IMR-90 (cell line): ENCODE measurements around the gene KCNK18. TPM values are rescaled to one million over a fixed set of nuclear protein-coding genes. Genes with fewer than 3 reads are reported as not detected.

Experiments
- ATAC-seq: fragments of 200-7000 bp; cut with Tn5 transposase; 2 replicates; pipeline ENCODE4 v1.9.1; 2020; ENCODE audit warnings: low read depth, mild to moderate bottlenecking, moderate library complexity
- BruUV-seq: library from RNA; stranded (reverse); fragments of 400-500 nt; replicated peaks from 2 replicates; lab custom pipeline; 2021; lab: Mats Ljungman, UMichigan
- CTCF ChIA-PET: fragments of 300-600 bp; formaldehyde crosslinking; extraction: SDS; loops from one replicate; lab custom pipeline; 2021; ENCODE audit warnings: antibody characterized with exemption; lab: Yijun Ruan, JAX
- POLR2A ChIA-PET: fragments of 300-600 bp; sonication (Branson Sonifier 250); formaldehyde crosslinking; loops from one replicate; lab custom pipeline; 2022; ENCODE audit warnings: antibody characterized with exemption; ENCODE audit not compliant: unreplicated experiment; lab: Charles Lee
- DNase-seq: peaks from one replicate; pipeline ENCODE4 v3.0.0; 2013
- H2AFZ ChIP-seq: replicated peaks from 2 replicates; pipeline ENCODE3; 2013; ENCODE audit warnings: low read length, mild to moderate bottlenecking; ENCODE audit not compliant: poor library complexity
- H2AK5ac ChIP-seq: 2 replicates; pipeline ENCODE4 v1.6.1; 2013; ENCODE audit warnings: low read depth, low read length, inconsistent platforms
- H2AK9ac ChIP-seq: replicated peaks from 2 replicates; pipeline ENCODE3; 2013; ENCODE audit warnings: mild to moderate bottlenecking, low read depth, low read length, moderate library complexity; ENCODE audit not compliant: poor library complexity
- H2BK120ac ChIP-seq: 2 replicates; pipeline ENCODE4 v1.6.1; 2013; ENCODE audit warnings: low read depth, low read length, inconsistent platforms
- H2BK15ac ChIP-seq: 3 replicates; pipeline ENCODE4 v1.6.1; 2013; ENCODE audit warnings: low read depth, low read length, inconsistent platforms
- H2BK20ac ChIP-seq: 2 replicates; pipeline ENCODE4 v1.6.1; 2013; ENCODE audit warnings: low read depth, mild to moderate bottlenecking, inconsistent platforms, low read length, moderate library complexity
- H2BK5ac ChIP-seq: 2 replicates; pipeline ENCODE4 v1.6.1; 2013; ENCODE audit warnings: mild to moderate bottlenecking, low read depth, low read length, inconsistent platforms; ENCODE audit not compliant: poor library complexity, severe bottlenecking
- H3K14ac ChIP-seq: replicated peaks from 2 replicates; pipeline ENCODE4 v1.6.1; 2013; ENCODE audit warnings: low read depth, low read length, inconsistent platforms
- H3K18ac ChIP-seq: 2 replicates; pipeline ENCODE4 v1.6.1; 2013; ENCODE audit warnings: low read depth, low read length, control low read depth
- H3K23ac ChIP-seq: 2 replicates; pipeline ENCODE4 v1.6.1; 2013; ENCODE audit warnings: low read depth, low read length, inconsistent platforms
- H3K27ac ChIP-seq: 2 replicates; pipeline ENCODE4 v1.5.1; 2013; ENCODE audit warnings: mild to moderate bottlenecking, control low read depth, low read length; ENCODE audit not compliant: insufficient read depth
- H3K27me3 ChIP-seq: 2 replicates; pipeline ENCODE4 v1.6.1; 2013; ENCODE audit warnings: low read length; ENCODE audit not compliant: control insufficient read depth, insufficient read depth
- H3K36me3 ChIP-seq: 2 replicates; pipeline ENCODE4 v1.6.1; 2013; ENCODE audit warnings: low read length, mixed read lengths; ENCODE audit not compliant: control insufficient read depth, insufficient read depth
- H3K4ac ChIP-seq: 2 replicates; pipeline ENCODE4 v1.6.1; 2013; ENCODE audit warnings: low read depth, low read length, inconsistent platforms
- H3K4me1 ChIP-seq: 2 replicates; pipeline ENCODE4 v1.6.1; 2013; ENCODE audit warnings: low read length, mixed read lengths; ENCODE audit not compliant: control insufficient read depth, insufficient read depth
- H3K4me2 ChIP-seq: 2 replicates; pipeline ENCODE4 v1.6.1; 2013; ENCODE audit warnings: low read depth, mild to moderate bottlenecking, control low read depth, low read length, moderate library complexity
- H3K4me3 ChIP-seq: 2 replicates; pipeline ENCODE4 v1.5.1; 2013; ENCODE audit warnings: low read depth, mild to moderate bottlenecking, control low read depth, low read length, moderate library complexity; ENCODE audit not compliant: insufficient read depth
- H3K56ac ChIP-seq: 2 replicates; pipeline ENCODE4 v1.6.1; 2013; ENCODE audit warnings: low read length, inconsistent platforms; ENCODE audit not compliant: insufficient read depth; ENCODE audit errors: extremely low read depth
- H3K79me1 ChIP-seq, 2 experiments: 2 replicates each; pipeline ENCODE4 v1.6.1; 2013; ENCODE audit warnings: low read length in 2 of 2, inconsistent platforms in 1 of 2, low read depth in 1 of 2
- H3K9ac ChIP-seq: 2 replicates; pipeline ENCODE4 v1.6.1; 2013; ENCODE audit warnings: low read depth, low read length, control low read depth
- H3K9me1 ChIP-seq: 2 replicates; pipeline ENCODE4 v1.6.1; 2013; ENCODE audit warnings: low read length, inconsistent platforms; ENCODE audit not compliant: insufficient read depth
- H3K9me3 ChIP-seq: 2 replicates; pipeline ENCODE4 v1.6.1; 2013; ENCODE audit warnings: low read length; ENCODE audit not compliant: control insufficient read depth, insufficient read depth
- H4K20me1 ChIP-seq: 2 replicates; pipeline ENCODE4 v1.6.1; 2013; ENCODE audit warnings: low read length, inconsistent platforms; ENCODE audit not compliant: insufficient read depth
- H4K5ac ChIP-seq: 2 replicates; pipeline ENCODE4 v1.6.1; 2013; ENCODE audit warnings: mild to moderate bottlenecking, low read depth, low read length, control low read depth
- H4K8ac ChIP-seq, 2 experiments: 2 replicates each; pipeline ENCODE4 v1.6.1; 2013; ENCODE audit warnings: low read depth in 2 of 2, low read length in 2 of 2, control low read depth in 1 of 2, inconsistent platforms in 1 of 2
- H4K91ac ChIP-seq: 2 replicates; pipeline ENCODE4 v1.6.1; 2013; ENCODE audit warnings: low read depth, low read length, inconsistent platforms; ENCODE audit not compliant: insufficient read depth
- CTCF ChIP-seq: conservative IDR thresholded peaks from 2 replicates; pipeline ENCODE4 v1.5.1; 2012; ENCODE audit warnings: mild to moderate bottlenecking, low read depth, low read length, improper control_type of control experiment
- MAFK ChIP-seq: IDR thresholded peaks from 2 replicates; pipeline ENCODE4 v1.6.1; 2012; ENCODE audit warnings: low read depth, low read length, improper control_type of control experiment
- NFE2L2 ChIP-seq: fragments of 150-350 bp; IDR thresholded peaks from 2 replicates; pipeline ENCODE4 v1.6.1; 2016; ENCODE audit warnings: low read depth, mild to moderate bottlenecking, low read length
- RFX5 ChIP-seq: IDR thresholded peaks from 2 replicates; pipeline ENCODE4 v1.8.0; 2012; ENCODE audit warnings: low read depth, mild to moderate bottlenecking, low read length, moderate library complexity
- whole genome bisulfite sequencing, 2 experiments: methylation state at CpG; one replicate each; pipeline versions ENCODE4 v1.1.5 to v1.1.7; 2013; ENCODE audit warnings: missing lambda C conversion rate in 2 of 2; ENCODE audit not compliant: insufficient read length in 1 of 2; ENCODE audit errors: extremely low coverage in 2 of 2; 5-methylcytosine and 5-hydroxymethylcytosine counted together
- dilution Hi-C: fragments of 300-500 bp; cut with HindIII; formaldehyde crosslinking; loops from one replicate; pipeline ENCODE4 v1.14.3; 2018; ENCODE audit warnings: low sequenced_read_pairs; ENCODE audit not compliant: unreplicated experiment
- in situ Hi-C: fragments of 300-500 bp; cut with MboI; formaldehyde crosslinking; loops from 3 replicates; pipeline ENCODE4 v1.14.3; 2019; ENCODE audit warnings: low sequenced_read_pairs, inconsistent platforms, mixed read lengths
- intact Hi-C: fragments of 100-400 bp; cut with micrococcal nuclease; formaldehyde crosslinking; loops from 2 replicates; pipeline ENCODE4 v1.10.0; 2022
- polyA plus RNA-seq, 3 experiments: library from polyadenylated mRNA; depleted of rRNA; stranded (reverse); fragments of >200 nt; gene quantifications; 2 replicates each; pipeline ENCODE4 v1.2.3, GENCODE V29; 2012; ENCODE audit warnings: low replicate concordance in 1 of 3
- total RNA-seq: library from RNA; depleted of rRNA; stranded (reverse); fragments of >200 nt; gene quantifications from 2 replicates; pipeline ENCODE4 v1.2.3, GENCODE V29; 2012

The KCNK18 gene
- total and polyA plus RNA-seq, 2 of the 4 experiments (the other 2 are of a cell fraction): not detected

DNA sequence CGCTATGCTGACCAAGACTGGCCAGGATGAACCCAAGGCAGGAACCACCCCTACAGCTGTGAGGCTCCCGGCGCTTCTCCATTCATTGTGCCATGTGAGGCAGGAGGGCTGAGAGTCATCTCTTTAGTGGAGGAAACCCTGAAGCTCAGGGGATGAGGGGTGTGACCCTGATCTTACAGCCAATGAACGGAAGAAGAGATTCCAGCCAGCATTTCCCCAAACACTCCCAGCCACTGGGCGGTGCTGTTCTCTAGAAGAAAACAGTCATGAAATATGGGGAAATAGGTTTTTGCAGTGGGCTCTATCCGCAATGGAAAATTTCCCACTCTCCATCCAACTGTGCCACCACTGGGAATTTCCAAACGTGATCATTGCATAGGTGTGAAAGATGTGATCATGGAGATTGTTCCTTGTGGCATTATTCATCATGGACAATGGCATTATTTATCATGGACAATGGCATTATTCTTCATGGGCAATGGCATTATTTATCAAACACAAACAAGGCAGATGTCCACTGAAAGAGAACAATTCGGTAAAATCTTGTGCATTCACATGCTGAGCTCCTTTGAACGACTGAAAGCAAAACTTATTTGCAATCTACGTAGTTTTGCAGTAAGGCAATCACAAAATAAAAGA lies 29.6 kb downstream of the KCNK18 start:
- H3K4me3 ChIP-seq: no peak overlapping the region

More for the DNA sequence above, 29.6 kb downstream of the KCNK18 start:
- Histone ChIP-seq H2BK5ac (no peak overlapping the region), H3K23ac (no peak overlapping the region), H4K91ac (no peak overlapping the region), H3K36me3 (no peaks in the 10 kb centered on the region), H4K8ac (no peak overlapping the region), H3K14ac (no peak overlapping the region), H3K4me2 (no peak overlapping the region), H3K4ac (no peak overlapping the region), H3K9me3 (no peaks in the 10 kb centered on the region), H3K18ac (no peak overlapping the region), H2AFZ (no peak overlapping the region), H3K4me1 (no peaks in the 10 kb centered on the region), H3K9me1 (no peaks in the 10 kb centered on the region), H4K5ac (no peak overlapping the region), H2AK5ac (no peak overlapping the region), H3K79me1 (no peaks in the 10 kb centered on the region), H2BK20ac (no peak overlapping the region), H3K9ac (no peak overlapping the region), H2BK15ac (no peak overlapping the region), H3K27ac (no peak overlapping the region), H4K20me1 (no peaks in the 10 kb centered on the region), H3K27me3 (no peaks in the 10 kb centered on the region; the same call in none of the 2 replicates), H2BK120ac (no peak overlapping the region), H2AK9ac (no peak overlapping the region), H3K56ac (no peak overlapping the region)
- intact Hi-C loops: no loop called here
- ChIA-PET POLR2A (no interaction called here), CTCF (interaction anchor here (1.1 to 1.4 kb wide), 2 partner anchors 10 kb away, joined by 3 to 7 read pairs; no protein-coding TSS in a partner anchor)
- no TSS peak for BruUV-seq
- WGBS, 2 experiments: no CpG with 5 or more reads among the region's 10 CpGs
- no peak for TF ChIP-seq RFX5
- TF ChIP-seq NFE2L2: no peak
- peak; percentile 43 for TF ChIP-seq CTCF
- no peak for TF ChIP-seq MAFK
- dilution Hi-C loops: no loop called here
- in situ Hi-C loops: no loop called here
- DNase-seq: no peak
- peak; percentile 35; the same call in 1 of the 2 replicates for ATAC-seq
